T-helper 2 cell treated with Interferon-gamma antibody and Interleukin-4, amounts not matched to agents 5 μg/mL and 100 μg/mL, for 36 hours (primary cell): ENCODE results near the gene TMEM121B.

Experiments
- DNase-seq: peaks from one replicate; pipeline ENCODE4 v3.0.0; 2021; ENCODE audit warnings: low spot score
- H3K27ac Mint-ChIP-seq: one replicate; pipeline ENCODE4 v1.8.0; 2021; ENCODE audit warnings: mild to moderate bottlenecking, mixed read lengths
- H3K27me3 Mint-ChIP-seq: one replicate; pipeline ENCODE4 v1.8.0; 2021; ENCODE audit warnings: low read depth, mixed read lengths
- H3K36me3 Mint-ChIP-seq: one replicate; pipeline ENCODE4 v1.8.0; 2021; ENCODE audit warnings: low read depth, mixed read lengths
- H3K4me1 Mint-ChIP-seq: one replicate; pipeline ENCODE4 v1.8.0; 2021; ENCODE audit warnings: low read depth, mixed read lengths
- H3K4me3 Mint-ChIP-seq: one replicate; pipeline ENCODE4 v1.8.0; 2022; ENCODE audit warnings: mild to moderate bottlenecking, moderate library complexity, mixed read lengths
- H3K9me3 Mint-ChIP-seq: one replicate; pipeline ENCODE4 v1.8.0; 2021; ENCODE audit warnings: mixed read lengths

The TMEM121B gene

DNA sequence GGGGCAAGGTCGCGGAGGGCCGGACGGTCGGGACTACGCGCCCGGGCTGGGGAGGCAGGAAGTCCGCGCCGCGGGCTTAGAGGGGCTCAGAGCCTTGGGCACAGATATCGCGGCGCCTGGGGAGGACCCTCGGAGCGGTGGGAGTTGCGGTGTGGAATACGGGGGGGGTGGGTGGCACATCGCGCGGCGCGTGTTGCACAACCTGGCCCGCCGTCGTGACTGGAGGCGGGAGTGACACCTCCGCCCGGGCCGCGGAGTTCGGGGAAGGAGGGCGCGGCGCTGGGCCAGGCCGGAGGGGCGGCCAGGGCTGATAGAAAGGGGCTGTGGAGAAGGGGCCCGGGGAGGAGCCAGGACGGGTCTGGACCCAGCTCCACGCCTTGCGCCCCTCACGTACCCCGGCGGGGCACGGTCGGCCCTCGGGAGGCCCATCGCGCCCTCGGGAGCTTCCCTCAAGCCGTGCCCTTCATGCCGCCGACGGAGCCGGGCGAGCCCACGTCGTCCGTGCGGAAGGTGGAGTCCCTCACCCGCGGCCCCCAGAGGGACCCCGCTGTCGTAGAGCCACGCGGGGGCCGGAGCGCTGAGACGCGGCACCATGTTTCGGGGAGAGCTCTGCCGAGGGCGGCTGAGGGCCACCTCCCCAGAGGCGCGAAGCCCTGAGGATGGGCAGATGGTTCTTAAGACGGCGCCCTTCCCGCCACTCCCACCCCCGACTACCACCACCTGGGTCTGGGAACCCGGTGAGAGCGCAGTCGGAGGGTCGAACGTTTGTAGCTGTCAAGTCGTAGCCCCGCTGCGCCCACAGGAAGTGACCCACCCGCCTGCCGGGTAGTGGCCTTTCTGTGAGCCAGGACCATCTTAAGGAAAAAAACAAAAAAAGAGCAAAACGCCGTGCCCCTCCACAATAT is 35.6 kb downstream of the TMEM121B start:
- H3K4me3 Mint-ChIP-seq, result peak overlapping the region; percentile 93
- H3K27ac Mint-ChIP-seq, result peak overlapping the region; percentile 77
- H3K9me3 Mint-ChIP-seq, result no peaks in the 10 kb centered on the region
- peak; percentile 14 for DNase-seq
- peaks cover 29% of the 10 kb centered on the region for H3K36me3 Mint-ChIP-seq
- H3K27me3 Mint-ChIP-seq, result no peaks in the 10 kb centered on the region
- H3K4me1 Mint-ChIP-seq, result peaks cover 38% of the 10 kb centered on the region

DNA sequence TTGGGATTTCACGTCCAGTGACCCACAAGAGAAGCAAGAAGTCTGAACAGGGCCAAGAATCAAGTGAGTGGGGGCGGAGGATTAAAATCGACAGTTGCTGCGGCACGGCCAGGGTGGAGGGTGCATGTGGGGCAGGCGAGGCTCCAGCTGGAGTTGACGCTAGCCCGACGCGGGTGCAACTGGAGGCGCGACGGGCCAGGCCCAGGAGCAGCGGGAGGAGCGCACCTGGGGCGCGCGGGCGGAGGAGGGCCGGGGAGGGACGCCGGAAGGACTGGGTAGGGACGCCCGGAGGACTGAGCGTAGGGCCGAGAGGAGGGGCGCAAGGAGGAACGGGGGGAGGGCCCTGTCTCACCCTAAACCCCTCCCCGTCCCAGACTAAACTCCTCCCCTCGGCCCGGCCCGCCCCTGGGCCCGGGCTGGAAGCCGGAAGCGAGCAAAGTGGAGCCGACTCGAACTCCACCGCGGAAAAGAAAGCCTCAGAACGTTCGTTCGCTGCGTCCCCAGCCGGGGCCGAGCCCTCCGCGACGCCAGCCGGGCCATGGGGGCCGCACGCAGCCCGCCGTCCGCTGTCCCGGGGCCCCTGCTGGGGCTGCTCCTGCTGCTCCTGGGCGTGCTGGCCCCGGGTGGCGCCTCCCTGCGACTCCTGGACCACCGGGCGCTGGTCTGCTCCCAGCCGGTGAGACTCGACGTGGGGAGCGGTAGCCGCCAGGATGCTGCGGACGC is 36.4 kb downstream of the TMEM121B start, which contains the start of gene IL17RA:
TSS of gene IL17RA (plus strand) at position 447 of the 723 bp plus-strand sequence. CDS start at position 539, 92 bp downstream.
- peak within 1 kb of the TSS; percentile 93 for H3K4me3 Mint-ChIP-seq
- H3K27me3 Mint-ChIP-seq, result no peaks in the 10 kb centered on the region
- peak within 1 kb of the TSS; percentile 91 for H3K27ac Mint-ChIP-seq
- DNase-seq, result peak; percentile 91
- H3K9me3 Mint-ChIP-seq, result no peaks in the 10 kb centered on the region
- peaks cover 26% of the 10 kb centered on the region for H3K36me3 Mint-ChIP-seq
- peaks cover 35% of the 10 kb centered on the region for H3K4me1 Mint-ChIP-seq

DNA sequence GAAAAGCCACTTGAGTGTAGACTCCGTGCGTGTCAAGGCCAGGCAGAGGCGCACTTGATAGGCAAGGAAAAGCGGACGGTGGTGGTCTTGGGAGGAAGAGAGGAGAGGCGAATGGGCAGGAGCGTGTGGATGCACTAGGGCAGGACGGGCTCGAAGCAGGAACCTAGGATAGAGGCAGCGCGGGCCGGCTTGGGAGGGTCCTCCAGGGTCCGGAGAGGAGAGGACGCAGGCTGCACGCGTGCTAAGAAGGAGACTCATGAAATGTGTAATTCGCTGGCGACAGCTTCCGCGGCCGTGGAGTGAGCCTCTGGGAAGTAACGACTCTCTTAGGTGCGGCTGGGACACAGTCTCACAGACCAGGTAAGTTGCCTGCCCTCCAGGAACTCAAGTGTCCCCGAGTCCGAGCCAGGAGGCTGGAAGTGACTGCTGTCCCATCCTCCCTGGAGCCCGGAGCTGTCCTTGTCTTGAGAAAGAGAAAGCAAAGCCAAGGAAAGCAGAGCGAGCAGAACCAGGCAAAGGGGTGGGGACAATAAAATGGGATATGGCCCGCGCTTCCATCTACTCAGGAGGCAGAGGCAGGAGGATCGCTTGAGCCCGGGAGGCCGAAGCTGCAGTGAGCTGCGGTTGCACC is 37.2 kb downstream of the TMEM121B start:
- peak overlapping the region; percentile 91 for H3K27ac Mint-ChIP-seq
- no peak for DNase-seq
- peaks cover 29% of the 10 kb centered on the region for H3K4me1 Mint-ChIP-seq
- no peaks in the 10 kb centered on the region for H3K9me3 Mint-ChIP-seq
- peaks cover 18% of the 10 kb centered on the region for H3K36me3 Mint-ChIP-seq
- H3K27me3 Mint-ChIP-seq, result no peaks in the 10 kb centered on the region
- H3K4me3 Mint-ChIP-seq, result peak overlapping the region; percentile 93

DNA sequence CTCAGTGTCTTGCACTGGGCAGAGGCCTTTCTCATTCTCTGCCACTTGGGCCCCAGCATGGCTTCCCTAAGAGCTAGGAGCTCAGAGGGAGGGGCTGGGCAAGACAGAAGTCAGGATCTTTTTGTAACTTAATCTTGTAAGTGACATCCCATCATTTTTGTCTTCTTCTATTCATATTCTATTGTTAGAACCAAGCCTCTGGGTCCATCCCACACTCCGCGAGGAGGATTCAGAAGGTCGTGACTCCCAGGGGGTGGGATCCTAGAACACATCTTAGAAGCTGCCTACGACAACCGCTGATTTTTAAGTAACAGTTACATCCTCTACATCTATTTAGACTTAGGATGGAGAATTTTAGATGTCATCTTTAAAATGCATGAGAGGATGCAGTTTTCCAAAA is 37.9 kb downstream of the TMEM121B start:
- H3K36me3 Mint-ChIP-seq, result peaks cover 17% of the 10 kb centered on the region
- peak overlapping the region; percentile 62 for H3K4me3 Mint-ChIP-seq
- no peaks in the 10 kb centered on the region for H3K9me3 Mint-ChIP-seq
- peaks cover 27% of the 10 kb centered on the region for H3K4me1 Mint-ChIP-seq
- no peak for DNase-seq
- no peak overlapping the region for H3K27ac Mint-ChIP-seq
- no peaks in the 10 kb centered on the region for H3K27me3 Mint-ChIP-seq

DNA sequence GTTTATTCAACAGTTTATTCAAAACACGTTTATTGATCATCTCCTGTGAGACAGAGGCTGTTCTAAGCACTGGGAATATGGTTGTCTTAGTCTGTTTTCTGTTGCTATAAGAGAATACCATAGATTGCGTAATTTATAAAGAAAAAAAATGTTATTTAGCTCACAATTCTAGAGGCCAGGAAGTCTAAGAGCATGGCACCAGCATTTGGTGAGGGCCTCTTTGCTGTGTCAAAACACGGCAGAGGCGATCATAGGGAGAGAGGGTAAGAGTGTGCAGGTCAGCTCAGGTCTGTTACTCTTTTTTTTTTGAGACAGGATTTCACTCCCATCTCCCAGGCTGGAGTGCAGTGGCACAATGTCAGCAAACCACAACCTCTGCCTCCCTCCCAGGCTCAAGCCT is 41.6 kb downstream of the TMEM121B start:
- H3K27ac Mint-ChIP-seq, result no peak overlapping the region
- H3K27me3 Mint-ChIP-seq, result no peaks in the 10 kb centered on the region
- H3K4me3 Mint-ChIP-seq, result no peak overlapping the region
- DNase-seq, result no peak
- no peaks in the 10 kb centered on the region for H3K36me3 Mint-ChIP-seq
- H3K4me1 Mint-ChIP-seq, result peaks cover 21% of the 10 kb centered on the region
- no peaks in the 10 kb centered on the region for H3K9me3 Mint-ChIP-seq

DNA sequence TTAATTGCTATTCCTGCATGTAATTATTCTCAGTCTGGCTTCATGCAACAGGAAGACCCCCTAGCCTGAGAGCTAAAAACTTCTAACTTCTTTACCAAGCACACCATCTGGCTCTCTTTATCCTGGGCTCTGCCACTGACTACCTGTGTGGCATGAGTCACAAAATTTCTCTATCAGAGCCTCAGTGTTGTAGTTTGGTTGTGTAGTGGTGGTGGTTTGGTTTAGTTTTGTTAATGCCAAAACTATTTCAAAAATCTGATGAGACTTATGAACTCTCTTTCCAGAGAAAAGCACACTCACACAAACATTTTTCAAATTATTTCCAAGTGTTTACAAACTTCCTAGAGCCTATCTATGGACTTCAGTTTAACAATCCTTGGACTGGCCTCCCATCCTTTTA is 43.9 kb downstream of the TMEM121B start:
- Mint-ChIP-seq H3K4me1 (peaks cover 15% of the 10 kb centered on the region), H3K27me3 (peaks cover 20% of the 10 kb centered on the region), H3K4me3 (no peak overlapping the region), H3K36me3 (no peaks in the 10 kb centered on the region), H3K9me3 (no peaks in the 10 kb centered on the region), H3K27ac (no peak overlapping the region)
- DNase-seq, result no peak

DNA sequence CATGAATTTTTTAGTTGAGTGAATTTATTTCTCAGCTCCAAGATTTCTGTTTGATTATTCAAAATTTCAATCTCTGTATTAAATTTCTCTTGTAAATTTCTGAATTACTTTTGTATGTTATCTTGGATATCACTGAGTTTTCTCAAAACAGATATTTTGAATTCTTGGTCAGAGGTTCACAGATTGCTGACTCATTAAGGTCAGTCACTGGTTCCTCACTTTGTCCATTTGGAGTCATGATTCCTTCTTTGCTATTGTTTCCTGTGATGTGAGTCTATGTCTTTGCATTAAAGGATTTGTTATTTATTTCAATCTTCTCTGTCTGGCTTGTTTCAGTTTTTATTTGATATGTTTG is 46.5 kb downstream of the TMEM121B start:
- DNase-seq, result no peak
- Mint-ChIP-seq H3K4me3 (no peak overlapping the region), H3K4me1 (peaks cover 15% of the 10 kb centered on the region), H3K9me3 (no peaks in the 10 kb centered on the region), H3K36me3 (no peaks in the 10 kb centered on the region), H3K27me3 (peaks cover 20% of the 10 kb centered on the region), H3K27ac (no peak overlapping the region)

DNA sequence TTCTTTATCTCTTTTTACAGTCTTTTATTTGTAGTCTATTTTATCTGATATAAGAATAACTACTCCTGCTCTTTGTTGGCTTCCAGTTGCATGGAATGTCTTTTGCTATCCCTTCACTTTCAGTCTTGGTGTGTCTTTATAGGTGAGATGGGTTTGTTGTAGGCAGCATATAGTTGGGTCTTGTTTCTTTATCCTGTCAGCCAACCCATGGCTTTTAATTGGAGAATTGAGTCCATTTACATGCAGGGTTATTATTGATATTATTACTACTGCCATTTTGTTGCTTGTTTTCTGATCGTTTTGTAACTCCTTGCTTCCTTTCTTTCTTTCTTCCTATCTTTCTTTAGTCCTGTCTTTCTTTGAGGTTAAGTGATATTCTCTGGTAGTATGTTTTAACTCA is 48.3 kb downstream of the TMEM121B start:
- H3K9me3 Mint-ChIP-seq, result no peaks in the 10 kb centered on the region
- peaks cover 15% of the 10 kb centered on the region for H3K4me1 Mint-ChIP-seq
- H3K27me3 Mint-ChIP-seq, result peaks cover 22% of the 10 kb centered on the region
- H3K4me3 Mint-ChIP-seq, result no peak overlapping the region
- no peak for DNase-seq
- no peaks in the 10 kb centered on the region for H3K36me3 Mint-ChIP-seq
- H3K27ac Mint-ChIP-seq, result no peak overlapping the region
